HCT116 (cell line): ENCODE data around the gene CTNNAL1. TPM values are rescaled to one million over a fixed set of nuclear protein-coding genes. Genes with fewer than 3 reads are reported as not detected.

Experiments
- ATAC-seq: fragments of 200-7000 bp; cut with Tn5 transposase; 2 replicates; pipeline ENCODE4 v1.9.1; 2020; ENCODE audit warnings: mild to moderate bottlenecking, moderate library complexity
- BruUV-seq: library from RNA; stranded (reverse); fragments of 400-500 nt; replicated peaks from 2 replicates; lab custom pipeline; 2021; lab: Mats Ljungman, UMichigan
- CTCF ChIA-PET: fragments of 300-600 bp; sonication (Branson Sonifier 250); formaldehyde crosslinking; loops from one replicate; lab custom pipeline; 2021; ENCODE audit warnings: antibody characterized with exemption; lab: Charles Lee
- POLR2A ChIA-PET: fragments of 300-600, 350-600 bp; sonication (Branson Sonifier 250); formaldehyde crosslinking; loops from one replicate; lab custom pipeline; 2021; ENCODE audit warnings: antibody characterized with exemption; lab: Charles Lee
- RAD21 ChIA-PET, 2 experiments: fragments of 300-600 bp; sonication (Branson Sonifier 250); formaldehyde crosslinking; loops; one replicate each; lab custom pipeline; 2023; ENCODE audit warnings: low total read pairs in 2 of 2; ENCODE audit not compliant: uncharacterized antibody in 2 of 2, unreplicated experiment in 2 of 2, low non-redundant PET in 1 of 2; lab: Charles Lee
- DNase-seq: peaks from one replicate; pipeline ENCODE4 v3.0.0-alpha.2; 2010; ENCODE audit warnings: low read depth, low spot score
- H2AFZ ChIP-seq: fragments of 200-600 bp; shearing (Covaris generic), sonication (generic); 2 replicates; pipeline ENCODE4 v1.6.1; 2017; ENCODE audit warnings: low read depth, mixed run types, mixed read lengths, antibody characterized with exemption, low read length; ENCODE audit not compliant: poor library complexity, severe bottlenecking
- H3K27ac ChIP-seq: 2 replicates; pipeline ENCODE4 v1.5.1; 2012; ENCODE audit warnings: low read depth, low read length
- H3K27me3 ChIP-seq: fragments of 200-600 bp; sonication (generic); 2 replicates; pipeline ENCODE4 v1.6.1; 2016; ENCODE audit warnings: mixed run types, low read length, mixed read lengths; ENCODE audit not compliant: insufficient read depth
- H3K36me3 ChIP-seq, 2 experiments: fragments of 200-500 bp in 1 of 2; fragments of 200-600 bp in 1 of 2; sonication (Bioruptor generic) in 1 of 2; sonication (generic) in 1 of 2; 2 replicates each; pipeline versions ENCODE4 v1.5.1 to v1.6.1; 2014 to 2016; ENCODE audit warnings: low read length in 2 of 2, inconsistent platforms in 1 of 2, mixed read lengths in 1 of 2, mixed run types in 1 of 2; ENCODE audit not compliant: insufficient read depth in 2 of 2, control insufficient read depth in 1 of 2
- H3K4me1 ChIP-seq, 2 experiments: fragments of 200-600 bp in 1 of 2; sonication (generic) in 1 of 2; 2 replicates each; pipeline versions ENCODE4 v1.5.1 to v1.6.1; 2012 to 2017; ENCODE audit warnings: low read length in 2 of 2, inconsistent platforms in 1 of 2, mild to moderate bottlenecking in 1 of 2, mixed read lengths in 1 of 2, mixed run types in 1 of 2, moderate library complexity in 1 of 2; ENCODE audit not compliant: insufficient read depth in 2 of 2, control insufficient read depth in 1 of 2
- H3K4me2 ChIP-seq: fragments of 200-600 bp; sonication (generic); 2 replicates; pipeline ENCODE4 v1.6.1; 2017; ENCODE audit warnings: mixed run types, low read length, mixed read lengths
- H3K4me3 ChIP-seq, 2 experiments: fragments of 200-600 bp in 1 of 2; sonication (generic) in 1 of 2; replicated peaks in 1 of 2; 2 replicates each; pipeline ENCODE4 v1.5.1; 2011 to 2016; ENCODE audit warnings: low read length in 2 of 2, control low read depth in 1 of 2, low read depth in 1 of 2, mild to moderate bottlenecking in 1 of 2, mixed read lengths in 1 of 2, mixed run types in 1 of 2
- H3K79me2 ChIP-seq: fragments of 200-600 bp; sonication (generic); 2 replicates; pipeline ENCODE4 v1.6.1; 2017; ENCODE audit warnings: mild to moderate bottlenecking, mixed run types, low read length, moderate library complexity, mixed read lengths; ENCODE audit not compliant: insufficient read depth
- H3K9ac ChIP-seq: fragments of 200-600 bp; sonication (generic); 2 replicates; pipeline ENCODE4 v1.6.1; 2016; ENCODE audit warnings: low read length, mixed read lengths
- H3K9me2 ChIP-seq: fragments of 200-600 bp; sonication (generic), shearing (Covaris generic); 2 replicates; pipeline ENCODE4 v1.6.1; 2017; ENCODE audit warnings: mixed run types, mild to moderate bottlenecking, moderate library complexity; ENCODE audit not compliant: insufficient read depth
- H3K9me3 ChIP-seq, 2 experiments: fragments of 200-500 bp in 1 of 2; fragments of 200-600 bp in 1 of 2; sonication (Bioruptor generic) in 1 of 2; sonication (generic) in 1 of 2; 2 replicates each; pipeline ENCODE4 v1.6.1; 2014 to 2017; ENCODE audit warnings: low read length in 2 of 2, mixed read lengths in 2 of 2, inconsistent platforms in 1 of 2, low read depth in 1 of 2, mild to moderate bottlenecking in 1 of 2, mixed run types in 1 of 2, moderate library complexity in 1 of 2; ENCODE audit not compliant: control insufficient read depth in 1 of 2, insufficient read depth in 1 of 2
- H4K20me1 ChIP-seq: fragments of 200-600 bp; sonication (generic), shearing (Covaris generic); 2 replicates; pipeline ENCODE4 v1.6.1; 2017; ENCODE audit warnings: mixed run types, mild to moderate bottlenecking, moderate library complexity; ENCODE audit not compliant: insufficient read depth
- CBX3 ChIP-seq: IDR thresholded peaks from 2 replicates; pipeline ENCODE4 v1.6.1; 2012; ENCODE audit warnings: low read depth
- CEBPB ChIP-seq: IDR thresholded peaks from 2 replicates; pipeline ENCODE4 v1.6.1; 2012; ENCODE audit warnings: low read depth
- EZH2 ChIP-seq: fragments of 200-600 bp; sonication (generic); IDR thresholded peaks from 2 replicates; pipeline ENCODE4 v1.6.1; 2017; ENCODE audit warnings: antibody characterized with exemption, mixed run types
- EZH2phosphoT487 ChIP-seq: fragments of 200-600 bp; IDR thresholded peaks from 2 replicates; pipeline ENCODE4 v1.6.1; 2018; ENCODE audit warnings: antibody characterized with exemption, borderline replicate concordance
- FOSL1 ChIP-seq: IDR thresholded peaks from 2 replicates; pipeline ENCODE4 v1.6.1; 2012; ENCODE audit warnings: low read depth
- JUND ChIP-seq: IDR thresholded peaks from 2 replicates; pipeline ENCODE4 v1.6.1; 2012
- MAX ChIP-seq: IDR thresholded peaks from 2 replicates; pipeline ENCODE4 v1.6.1; 2012
- POLR2A ChIP-seq: IDR thresholded peaks from 2 replicates; pipeline ENCODE4 v1.7.0; 2011; ENCODE audit warnings: borderline replicate concordance; ENCODE audit not compliant: insufficient read depth, insufficient read length; ENCODE audit errors: extremely low read depth
- POLR2AphosphoS5 ChIP-seq: IDR thresholded peaks from 2 replicates; pipeline ENCODE4 v1.6.1; 2011; ENCODE audit warnings: mild to moderate bottlenecking, low read depth, low read length, moderate library complexity
- RAD21 ChIP-seq: IDR thresholded peaks from 2 replicates; pipeline ENCODE4 v1.6.1; 2012; ENCODE audit warnings: low read depth, mild to moderate bottlenecking
- SIN3A ChIP-seq: IDR thresholded peaks from 2 replicates; pipeline ENCODE4 v1.6.1; 2012; ENCODE audit warnings: low read depth
- SP1 ChIP-seq: IDR thresholded peaks from 2 replicates; pipeline ENCODE4 v1.6.1; 2012; ENCODE audit warnings: low read depth
- TCF7L2 ChIP-seq: IDR thresholded peaks from 2 replicates; pipeline ENCODE4 v1.7.0; 2011; ENCODE audit warnings: borderline replicate concordance, inconsistent platforms; ENCODE audit not compliant: insufficient read depth, insufficient read length; ENCODE audit errors: extremely low read depth
- YY1 ChIP-seq: IDR thresholded peaks from 2 replicates; pipeline ENCODE4 v1.6.1; 2011; ENCODE audit warnings: low read length, low read depth, moderate library complexity, mild to moderate bottlenecking; ENCODE audit not compliant: insufficient replicate concordance; ENCODE audit errors: extremely low read depth
- ZBTB33 ChIP-seq: IDR thresholded peaks from 2 replicates; pipeline ENCODE4 v1.6.1; 2011; ENCODE audit warnings: mild to moderate bottlenecking, low read length, moderate library complexity; ENCODE audit not compliant: insufficient replicate concordance; ENCODE audit errors: extremely low read depth
- ZFX ChIP-seq: fragments of 450-650 bp; IDR thresholded peaks from 2 replicates; pipeline ENCODE4 v1.6.1; 2017
- ZNF274 ChIP-seq: fragments of 200-500 bp; sonication (Bioruptor generic); IDR thresholded peaks from 2 replicates; pipeline ENCODE4 v1.6.1; 2014; ENCODE audit warnings: mild to moderate bottlenecking, low read depth, low read length, inconsistent platforms
- intact Hi-C: fragments of 100-400 bp; cut with micrococcal nuclease; formaldehyde crosslinking; loops from 2 replicates; pipeline ENCODE4 v1.10.0; 2022
- total RNA-seq: library from RNA; stranded (reverse); gene quantifications from one replicate; pipeline ENCODE4 v1.2.1, GENCODE V29; 2021; ENCODE audit not compliant: unreplicated experiment
- TF ChIP-seq, protein P1 (sequence below): IDR thresholded peaks from 2 replicates; pipeline ENCODE4 v1.6.1; 2012; ENCODE audit warnings: low read depth

CTNNAL1 gene
- total RNA-seq, 1 experiment from 2014 or later, result 87.2 TPM

- Histone ChIP-seq H3K9me3 (no peaks in the 10 kb centered on the region), H3K9me2 (no peaks in the 10 kb centered on the region), H3K36me3 (peaks cover 9 to 13% of the 10 kb centered on the region in 2 experiments; a peak in 3 of 4 replicates), H3K79me2 (peaks cover 78% of the 10 kb centered on the region), H3K27ac (no peak overlapping the region), H3K4me2 (no peak overlapping the region), H4K20me1 (no peaks in the 10 kb centered on the region; the same call in 1 of the 2 replicates), H3K4me1 (peaks cover 4 to 7% of the 10 kb centered on the region in 2 experiments; a peak in 2 of 4 replicates), H3K27me3 (no peaks in the 10 kb centered on the region), H2AFZ (no peak overlapping the region), H3K9ac (no peak overlapping the region), H3K4me3 (no peak overlapping the region)
- TF ChIP-seq RAD21 (no peak), ZFX (no peak), YY1 (no peak), ZBTB33 (no peak), POLR2A (no peak), SIN3A (no peak), EZH2phosphoT487 (no peak), POLR2AphosphoS5 (no peak), FOSL1 (no peak), ZNF274 (no peak), EZH2 (no peak), JUND (no peak), CEBPB (no peak), TCF7L2 (no peak), MAX (no peak), CBX3 (no peak), SP1 (no peak)
- TF ChIP-seq, protein P1, sequence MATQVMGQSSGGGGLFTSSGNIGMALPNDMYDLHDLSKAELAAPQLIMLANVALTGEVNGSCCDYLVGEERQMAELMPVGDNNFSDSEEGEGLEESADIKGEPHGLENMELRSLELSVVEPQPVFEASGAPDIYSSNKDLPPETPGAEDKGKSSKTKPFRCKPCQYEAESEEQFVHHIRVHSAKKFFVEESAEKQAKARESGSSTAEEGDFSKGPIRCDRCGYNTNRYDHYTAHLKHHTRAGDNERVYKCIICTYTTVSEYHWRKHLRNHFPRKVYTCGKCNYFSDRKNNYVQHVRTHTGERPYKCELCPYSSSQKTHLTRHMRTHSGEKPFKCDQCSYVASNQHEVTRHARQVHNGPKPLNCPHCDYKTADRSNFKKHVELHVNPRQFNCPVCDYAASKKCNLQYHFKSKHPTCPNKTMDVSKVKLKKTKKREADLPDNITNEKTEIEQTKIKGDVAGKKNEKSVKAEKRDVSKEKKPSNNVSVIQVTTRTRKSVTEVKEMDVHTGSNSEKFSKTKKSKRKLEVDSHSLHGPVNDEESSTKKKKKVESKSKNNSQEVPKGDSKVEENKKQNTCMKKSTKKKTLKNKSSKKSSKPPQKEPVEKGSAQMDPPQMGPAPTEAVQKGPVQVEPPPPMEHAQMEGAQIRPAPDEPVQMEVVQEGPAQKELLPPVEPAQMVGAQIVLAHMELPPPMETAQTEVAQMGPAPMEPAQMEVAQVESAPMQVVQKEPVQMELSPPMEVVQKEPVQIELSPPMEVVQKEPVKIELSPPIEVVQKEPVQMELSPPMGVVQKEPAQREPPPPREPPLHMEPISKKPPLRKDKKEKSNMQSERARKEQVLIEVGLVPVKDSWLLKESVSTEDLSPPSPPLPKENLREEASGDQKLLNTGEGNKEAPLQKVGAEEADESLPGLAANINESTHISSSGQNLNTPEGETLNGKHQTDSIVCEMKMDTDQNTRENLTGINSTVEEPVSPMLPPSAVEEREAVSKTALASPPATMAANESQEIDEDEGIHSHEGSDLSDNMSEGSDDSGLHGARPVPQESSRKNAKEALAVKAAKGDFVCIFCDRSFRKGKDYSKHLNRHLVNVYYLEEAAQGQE, result no peak
- no peak for DNase-seq
- intact Hi-C loops, result no loop called here
- BruUV-seq, result no TSS peak
- no peak for ATAC-seq
- POLR2A ChIA-PET, result no interaction called here
- RAD21 ChIA-PET, result no interaction called here
- CTCF ChIA-PET, result no interaction called here
Observed at GRCh38 chr9:108994695-108995094, 18.6 kb downstream of the CTNNAL1 start.
